Skin epidermis (tissue), 12 donors: Measurements from ENCODE around the gene CD79B.
"Not testable (repeated sequence)": the region's sequence is repeated elsewhere in the genome, so short reads cannot be mapped to it uniquely, and the experiment has no call there.

Experiments used
- H3K27ac ChIP-seq, 21 experiments: fragments of 200-600 bp; sonication (generic) in 11 of 21; one replicate each; pipeline ENCODE4 v1.5.0; 2020; ENCODE audit warnings: mild to moderate bottlenecking in 3 of 21, inconsistent platforms in 2 of 21, moderate library complexity in 2 of 21
- H3K4me3 ChIP-seq, 7 experiments: fragments of 200-600 bp; sonication (generic) in 2 of 7; one replicate each; pipeline ENCODE4 v1.5.0; 2020; ENCODE audit warnings: inconsistent platforms in 2 of 7, mild to moderate bottlenecking in 2 of 7, moderate library complexity in 1 of 7

CD79B gene

DNA sequence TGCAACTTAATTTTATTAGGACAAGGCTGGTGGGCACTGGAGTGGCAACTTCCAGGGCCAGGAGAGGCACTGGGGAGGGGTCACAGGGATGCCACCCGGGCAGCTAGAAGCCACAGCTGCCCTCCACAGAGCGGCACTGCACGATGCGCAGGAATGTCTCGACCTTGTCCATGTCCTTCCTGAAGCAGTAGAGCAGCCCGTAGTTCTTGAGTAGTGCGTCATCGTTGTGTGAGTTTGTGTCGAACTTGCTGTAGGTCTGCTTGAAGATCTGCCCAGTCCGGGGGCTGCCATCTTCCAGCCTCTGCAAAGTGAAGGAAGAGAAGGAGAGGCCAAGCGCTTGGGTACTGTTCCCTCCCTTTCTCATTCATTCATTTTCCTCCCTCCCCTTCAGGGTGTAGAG is 14.9 kb downstream of the CD79B start:
- H3K27ac ChIP-seq, H3K4me3 ChIP-seq: not testable (repeated sequence)

- Histone ChIP-seq H3K27ac (no peak overlapping the region), H3K4me3 (no peak overlapping the region)
These were observed 15.5 kb downstream of the CD79B start for GRCh38 chr17:63916566-63917185.

DNA sequence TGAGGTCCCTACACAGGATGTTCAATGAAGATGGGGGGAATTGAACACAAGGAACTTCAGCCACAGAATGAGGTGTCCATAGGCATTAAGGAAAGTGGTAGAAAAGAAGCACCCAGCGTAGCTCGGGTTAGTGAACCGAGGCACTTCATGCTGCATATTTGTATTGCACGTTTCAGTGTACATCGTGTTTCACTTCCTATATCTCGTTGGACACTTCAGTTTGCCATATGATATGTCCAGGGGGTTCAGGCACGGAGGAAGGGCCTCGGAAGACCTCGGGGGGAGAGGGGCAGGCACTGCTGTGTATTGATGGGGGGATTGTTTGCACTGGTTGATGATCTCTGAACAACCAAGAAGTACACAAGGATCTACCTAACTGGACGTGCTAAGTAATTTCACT is 16.4 kb downstream of the CD79B start:
- H3K27ac ChIP-seq, H3K4me3 ChIP-seq: not testable (repeated sequence)

DNA sequence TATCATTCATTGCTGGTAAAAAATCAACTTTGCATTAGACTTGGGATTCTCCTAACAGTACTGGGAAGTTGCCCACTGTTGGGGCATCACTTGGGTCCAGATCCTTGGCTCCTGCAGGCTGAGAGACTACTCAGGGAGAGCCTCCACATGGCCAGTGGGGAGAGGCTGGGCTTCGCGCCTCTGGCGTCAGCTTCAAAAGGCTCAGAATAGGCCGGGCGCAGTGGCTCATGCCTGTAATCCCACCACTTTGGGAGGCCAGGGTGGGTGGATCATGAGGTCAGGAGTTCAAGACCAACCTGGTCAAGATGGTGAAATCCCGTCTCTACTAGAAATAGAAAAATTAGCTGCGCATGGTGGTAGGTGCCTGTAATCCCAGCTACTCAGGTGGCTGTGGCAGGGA is 17.7 kb downstream of the CD79B start:
- Histone ChIP-seq H3K27ac (no peak overlapping the region), H3K4me3 (no peak overlapping the region)

GRCh38 chr17:63911657-63912100 is 20.5 kb downstream of the CD79B start:
- H3K27ac ChIP-seq: no peak overlapping the region
- no peak overlapping the region for H3K4me3 ChIP-seq

DNA sequence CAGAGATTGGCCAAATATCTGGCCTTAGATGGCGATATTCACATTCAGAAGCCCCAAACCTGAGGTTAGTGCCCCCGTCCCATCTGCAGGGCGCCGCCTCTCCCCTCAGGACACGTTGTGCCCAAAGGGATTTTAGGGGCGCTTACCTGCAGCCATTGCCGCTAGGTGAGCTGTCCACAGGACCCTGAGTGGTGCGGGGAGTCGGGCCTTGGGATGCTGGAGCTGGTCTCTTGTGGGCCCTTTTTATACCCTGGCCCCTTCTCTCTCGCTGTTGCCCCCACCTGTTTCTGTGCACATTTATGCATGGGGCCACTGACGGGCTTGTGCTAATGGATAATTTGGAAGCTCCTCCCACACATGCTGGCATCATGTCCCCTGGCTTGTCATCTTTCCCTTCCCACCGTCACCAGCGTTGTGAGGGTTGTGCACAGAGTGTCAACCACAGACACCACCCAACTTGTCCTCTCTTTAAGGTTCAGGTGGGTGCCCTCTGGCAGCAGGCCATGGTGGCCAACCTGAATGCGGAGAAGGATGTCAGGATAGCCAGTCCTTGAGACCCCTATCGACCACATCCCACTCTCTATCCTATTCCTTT is 21.0 kb downstream of the CD79B start, which contains the start of gene CSHL1:
Gene CSHL1 (minus strand): TSS at position 218 of the 595 bp plus-strand sequence. CDS start 62 bp downstream, at position 156.
- H3K27ac ChIP-seq: no peak within 1 kb of the TSS
- no peak within 1 kb of the TSS for H3K4me3 ChIP-seq

DNA sequence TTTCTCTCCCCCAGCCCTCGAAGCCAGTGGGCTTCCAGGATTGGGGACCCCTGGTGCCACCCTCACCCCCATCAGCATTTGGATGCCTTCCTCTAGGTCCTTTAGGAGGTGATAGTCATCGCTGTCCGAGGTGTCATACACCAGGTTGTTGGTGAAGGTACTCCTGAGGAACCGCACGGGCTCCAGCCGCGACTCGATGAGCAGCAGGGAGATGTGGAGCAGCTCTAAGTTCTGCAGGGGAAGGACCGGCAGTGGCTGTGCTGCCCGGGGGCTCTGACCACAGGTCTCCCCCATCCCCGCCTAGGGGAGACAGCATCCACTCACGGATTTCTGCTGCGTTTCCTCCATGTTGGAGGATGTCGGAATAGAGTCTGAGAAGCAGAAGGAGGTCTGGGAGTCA is 22.0 kb downstream of the CD79B start:
- H3K4me3 ChIP-seq: no peak overlapping the region
- H3K27ac ChIP-seq: no peak overlapping the region

GRCh38 chr17:63909586-63909985 is 22.5 kb downstream of the CD79B start:
- not testable (repeated sequence) for H3K4me3 ChIP-seq, H3K27ac ChIP-seq

DNA sequence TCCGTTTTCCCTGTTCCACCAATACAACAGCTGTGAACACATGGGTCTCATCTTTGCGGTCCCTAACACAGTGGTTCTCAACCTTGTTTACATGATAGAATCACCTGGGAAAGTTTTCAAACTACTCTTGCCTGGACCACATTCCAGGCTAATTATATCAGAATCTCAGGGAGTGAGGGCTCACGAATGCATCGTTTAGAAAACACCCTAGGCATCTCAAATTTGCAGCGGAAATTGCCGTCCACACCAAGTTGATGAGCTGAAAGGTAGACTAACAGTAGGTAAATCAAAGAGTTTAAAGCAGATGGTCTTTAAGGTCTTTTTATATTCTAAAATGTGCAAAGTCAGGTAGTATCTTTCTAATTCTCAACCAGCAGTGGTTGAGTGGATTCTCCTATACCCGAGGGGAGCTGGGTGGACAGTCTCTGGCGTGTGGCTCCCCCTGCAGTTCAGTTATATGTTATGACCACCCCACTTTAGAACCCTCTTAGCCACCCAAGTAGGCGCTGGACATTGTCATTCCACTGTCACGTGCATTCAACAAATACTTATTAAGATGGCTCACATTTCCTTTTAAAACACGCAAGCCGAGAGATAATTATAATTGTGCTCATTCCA is 24.9 kb downstream of the CD79B start:
- H3K27ac ChIP-seq, H3K4me3 ChIP-seq: not testable (repeated sequence)

DNA sequence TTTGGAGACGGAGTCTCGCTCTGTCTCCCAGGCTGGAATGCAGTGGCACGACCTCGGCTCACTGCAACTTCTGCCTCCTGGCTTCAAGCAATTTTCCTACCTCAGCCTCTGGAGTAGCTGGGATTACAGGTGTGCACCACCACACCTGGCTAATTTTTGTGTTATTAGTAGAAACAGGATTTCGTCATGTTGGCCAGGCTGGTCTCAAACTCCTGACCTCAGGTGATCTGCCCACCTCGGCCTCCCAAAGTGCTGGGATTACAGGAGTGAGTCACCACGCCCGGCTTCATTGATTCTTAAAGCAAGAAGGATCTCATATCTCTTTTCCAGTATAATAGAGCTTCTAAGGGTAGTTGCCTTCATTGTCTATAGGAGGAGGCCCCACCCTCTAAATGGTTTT is 27.3 kb downstream of the CD79B start:
- not testable (repeated sequence) for H3K27ac ChIP-seq, H3K4me3 ChIP-seq

DNA sequence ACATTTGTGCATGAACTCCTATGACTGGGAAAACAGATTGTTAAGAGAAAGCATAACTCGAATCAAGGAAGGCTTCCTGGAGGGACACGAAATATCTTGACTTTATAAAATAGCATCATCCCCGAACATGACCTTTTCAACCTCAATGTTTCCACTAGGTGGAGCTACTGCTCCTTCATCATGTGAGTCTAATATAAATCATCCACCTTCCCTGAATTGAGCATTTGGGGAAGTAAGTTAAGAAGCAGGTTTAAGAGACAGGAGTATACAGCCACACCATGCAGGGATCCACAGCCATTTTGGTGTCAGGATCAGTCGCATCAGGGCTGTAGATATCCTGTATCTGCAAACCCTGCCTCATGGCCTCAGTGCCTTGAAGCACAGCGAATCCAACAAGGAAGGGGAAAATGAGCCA is 28.3 kb downstream of the CD79B start:
- not testable (repeated sequence) for H3K27ac ChIP-seq, H3K4me3 ChIP-seq

GRCh38 chr17:63901971-63902370 is 30.2 kb downstream of the CD79B start:
- H3K4me3 ChIP-seq, H3K27ac ChIP-seq: not testable (repeated sequence)

DNA sequence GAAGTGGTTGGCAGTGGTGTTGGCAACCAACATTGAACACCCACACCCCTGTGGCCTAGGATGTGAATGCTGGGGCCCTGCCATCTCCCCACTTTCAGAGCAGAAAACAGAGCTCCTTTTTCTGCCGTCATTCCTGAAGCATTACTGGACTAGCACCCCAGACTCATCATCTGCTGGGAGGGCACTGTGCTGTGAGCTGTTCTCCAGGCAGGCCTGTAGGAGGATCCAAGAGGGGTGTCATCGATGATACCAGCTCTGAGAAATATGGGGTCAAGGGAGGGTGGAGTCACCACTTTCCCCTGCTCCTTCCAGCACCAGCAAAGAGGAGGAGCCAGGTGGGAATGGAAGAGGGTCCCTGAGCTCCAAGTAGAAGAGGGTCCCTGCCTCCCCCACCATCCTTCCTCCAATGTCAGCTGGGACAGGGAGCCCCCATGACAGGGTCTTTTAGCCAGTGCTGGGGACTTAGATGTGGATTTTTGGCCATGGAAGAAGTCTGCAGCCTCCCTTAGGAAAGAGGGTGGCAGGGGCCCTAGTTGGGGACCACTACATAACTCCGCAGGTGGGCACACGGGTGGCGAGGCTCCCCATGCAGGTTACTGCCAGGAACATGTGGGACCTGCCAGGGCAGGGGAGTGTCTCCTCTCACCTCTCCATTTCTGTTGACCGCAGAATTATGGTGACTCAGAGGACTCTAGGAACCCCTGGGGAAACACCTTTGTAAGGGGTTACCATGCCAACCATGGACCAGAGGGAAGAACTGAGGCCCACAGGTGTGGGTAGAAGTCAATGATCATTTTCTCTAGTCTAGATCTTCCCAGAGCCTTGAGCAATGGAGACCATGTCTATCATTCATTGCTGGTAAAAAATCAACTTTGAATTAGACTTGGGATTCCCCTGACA is 33.0 kb downstream of the CD79B start:
- H3K27ac ChIP-seq, H3K4me3 ChIP-seq: not testable (repeated sequence)

DNA sequence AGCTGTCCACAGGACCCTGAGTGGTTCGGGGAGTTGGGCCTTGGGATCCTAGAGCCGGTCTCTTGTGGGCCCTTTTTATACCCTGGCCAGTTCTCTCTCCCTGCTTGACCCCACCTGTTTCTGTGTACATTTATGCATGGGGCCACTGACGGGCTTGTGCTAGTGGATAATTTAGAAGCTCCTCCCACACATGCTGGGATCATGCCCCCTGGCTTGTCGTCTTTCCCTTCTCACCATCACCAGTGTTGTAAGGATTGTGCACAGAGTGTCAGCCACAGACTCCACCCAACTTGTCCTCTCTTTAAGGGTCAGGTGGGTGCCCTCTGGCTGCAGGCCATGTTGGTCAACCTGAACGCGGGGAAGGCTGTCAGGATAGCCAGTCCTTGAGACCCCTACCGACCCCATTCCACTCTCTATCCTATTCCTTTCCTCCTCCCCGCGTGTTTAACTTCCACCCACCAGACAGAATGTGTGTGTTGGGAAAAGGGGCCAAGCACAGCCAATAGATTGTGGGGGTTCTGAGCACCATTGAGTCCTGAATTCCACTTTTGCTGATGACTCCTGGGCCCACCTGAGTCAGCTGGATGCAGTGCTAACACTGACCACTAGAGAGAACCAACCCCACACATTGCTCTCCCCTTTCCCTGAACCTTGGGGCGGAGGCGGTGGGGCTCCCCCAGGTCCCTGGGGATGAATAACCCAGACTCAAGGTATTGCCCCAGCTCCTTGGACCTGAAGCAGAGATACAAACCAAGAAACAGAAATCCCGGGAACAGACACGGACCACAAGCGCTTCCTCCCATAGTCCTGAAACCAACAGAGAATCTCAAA is 35.4 kb downstream of the CD79B start, which contains the start of gene CSH1:
Gene CSH1 (minus strand): TSS at position 51 of the 831 bp plus-strand sequence. CDS start 63 bp downstream, outside the sequence.
- H3K4me3 ChIP-seq, H3K27ac ChIP-seq: not testable (repeated sequence)

DNA sequence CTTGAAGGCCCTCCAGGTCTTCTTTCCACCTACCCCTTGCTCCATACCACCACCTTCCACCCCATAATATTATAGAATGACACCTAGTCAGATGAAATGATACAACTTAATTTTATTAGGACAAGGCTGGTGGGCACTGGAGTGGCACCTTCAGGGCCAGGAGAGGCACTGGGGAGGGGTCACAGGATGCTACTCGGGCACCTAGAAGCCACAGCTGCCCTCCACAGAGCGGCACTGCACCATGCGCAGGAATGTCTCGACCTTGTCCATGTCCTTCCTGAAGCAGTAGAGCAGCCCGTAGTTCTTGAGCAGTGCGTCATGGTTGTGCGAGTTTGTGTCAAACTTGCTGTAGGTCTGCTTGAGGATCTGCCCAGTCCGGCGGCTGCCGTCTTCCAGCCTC is 37.3 kb downstream of the CD79B start:
- not testable (repeated sequence) for H3K4me3 ChIP-seq, H3K27ac ChIP-seq

DNA sequence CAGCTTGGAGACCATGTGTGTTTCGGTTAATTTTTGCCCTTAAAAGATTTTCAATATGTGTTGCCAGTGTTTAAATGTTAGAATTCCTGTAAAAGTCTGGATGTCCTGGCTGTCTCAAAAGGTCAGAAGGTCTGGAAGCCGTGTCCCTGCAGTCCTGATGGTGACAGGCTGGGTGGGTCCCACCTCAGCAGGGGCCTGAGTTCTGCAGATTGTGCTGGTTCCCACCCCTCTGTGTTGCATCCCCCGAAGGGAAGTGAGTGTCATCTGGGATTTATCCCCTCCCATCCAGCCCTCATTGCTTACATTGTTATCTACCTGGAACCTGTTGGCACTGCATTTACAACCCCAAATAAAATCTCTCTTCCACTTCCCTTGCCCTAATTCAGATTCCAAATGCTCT is 38.1 kb downstream of the CD79B start:
- H3K4me3 ChIP-seq, H3K27ac ChIP-seq: not testable (repeated sequence)

GRCh38 chr17:63892316-63893037 is 39.7 kb downstream of the CD79B start:
- not testable (repeated sequence) for H3K4me3 ChIP-seq, H3K27ac ChIP-seq

- H3K4me3 ChIP-seq, H3K27ac ChIP-seq: not testable (repeated sequence)
These were observed 42.9 kb downstream of the CD79B start for GRCh38 chr17:63889026-63889848.
